ENCODE measurements around the gene ALG12.

ALG12 gene

DNA sequence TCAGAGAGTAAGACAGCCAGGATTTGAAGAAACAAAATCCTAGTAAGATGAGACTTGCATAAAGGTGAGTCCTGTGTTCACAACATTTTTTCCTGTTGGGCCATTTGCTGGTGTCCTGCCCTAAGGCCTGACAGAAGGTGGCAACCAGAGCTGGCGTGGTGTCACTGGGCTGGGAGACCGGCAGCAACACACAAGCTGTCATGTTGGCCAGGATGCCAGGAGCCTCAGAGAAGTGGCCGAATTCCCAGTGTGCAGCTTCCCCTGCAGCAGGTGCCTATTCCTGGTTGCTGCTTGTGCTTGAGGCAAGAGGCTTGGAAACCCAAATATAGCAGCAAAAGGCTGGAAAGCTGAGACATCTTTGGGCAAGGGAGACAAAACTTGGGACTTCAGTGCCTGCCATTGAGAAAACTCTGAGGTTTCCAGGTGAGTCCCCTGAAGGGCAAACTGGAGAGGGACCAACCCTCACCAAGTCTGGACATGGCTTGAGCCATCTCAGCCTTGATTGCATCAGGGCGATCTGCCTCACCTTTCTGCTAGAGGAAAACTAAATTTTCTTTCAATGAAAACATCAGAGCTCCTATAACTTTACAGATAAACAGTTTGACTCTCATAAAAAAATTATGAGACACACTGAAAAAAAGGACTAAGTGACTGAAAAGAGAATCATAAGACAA, 25.9 kb downstream of the ALG12 start:
- no peak for DNase-seq (ENCODE audit: low read depth in 4 of 4, low spot score in 1 of 4)

DNA sequence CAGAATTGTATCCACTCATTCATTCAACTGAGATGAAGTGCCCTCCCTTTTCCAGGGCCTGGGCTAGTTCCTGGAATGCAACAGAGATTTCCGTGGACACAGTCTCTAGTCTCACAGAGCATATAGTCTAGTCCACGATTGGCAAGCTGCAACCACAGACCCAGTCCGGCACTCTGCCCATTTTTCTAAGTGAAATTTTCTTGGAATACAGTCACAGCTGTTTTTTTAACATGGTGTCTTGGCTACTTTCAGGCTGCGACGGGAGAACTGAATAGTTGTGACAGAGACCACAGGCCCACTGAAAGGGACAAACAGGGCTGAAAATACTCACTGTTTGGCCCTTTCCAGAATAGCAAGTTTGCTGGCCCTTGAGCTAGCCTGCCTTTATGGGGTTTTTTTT, 29.2 kb downstream of the ALG12 start:
- DNase-seq (ENCODE audit: low read depth in 4 of 4, low spot score in 1 of 4): no peak

DNA sequence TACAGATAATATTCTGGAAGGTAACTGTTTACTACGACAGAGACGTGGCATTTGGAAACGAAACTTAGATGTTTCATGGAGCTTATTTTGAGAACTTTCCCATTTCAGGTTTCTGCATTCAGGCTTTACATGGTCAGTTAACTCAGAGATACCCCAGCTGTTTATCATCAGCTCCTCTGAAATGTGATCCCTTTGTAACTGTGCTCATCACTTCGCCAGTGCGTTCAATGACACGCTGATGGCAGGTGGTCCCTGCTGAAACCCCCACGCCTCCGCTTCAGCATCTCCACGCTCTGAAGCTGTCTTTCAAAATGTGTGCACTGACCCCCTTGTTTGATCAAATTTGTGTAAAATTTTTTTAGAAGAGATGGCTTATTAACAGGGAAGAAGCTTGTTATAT, 30.5 kb downstream of the ALG12 start:
- DNase-seq (ENCODE audit: low read depth in 4 of 4, low spot score in 1 of 4): no peak

DNA sequence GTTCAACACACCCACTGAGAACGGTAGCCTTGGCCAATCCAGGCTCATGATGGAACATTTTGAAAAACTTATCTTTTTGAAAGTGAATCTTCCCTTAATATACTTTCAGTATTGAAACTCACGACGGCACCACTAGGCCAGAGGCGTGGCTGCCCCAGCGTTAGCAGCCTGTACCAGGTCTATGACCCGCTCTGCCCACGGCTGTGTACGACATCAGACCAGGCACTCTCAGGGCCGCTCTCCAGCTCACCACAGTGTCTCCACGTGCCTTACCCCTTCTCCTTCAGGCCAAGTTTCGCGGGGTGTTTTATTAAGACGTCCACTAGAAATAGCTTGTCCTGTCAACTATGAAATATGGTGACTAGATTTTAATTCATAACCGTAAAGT, 31.2 kb downstream of the ALG12 start:
- no peak for DNase-seq (ENCODE audit: low read depth in 4 of 4, low spot score in 1 of 4)

DNA sequence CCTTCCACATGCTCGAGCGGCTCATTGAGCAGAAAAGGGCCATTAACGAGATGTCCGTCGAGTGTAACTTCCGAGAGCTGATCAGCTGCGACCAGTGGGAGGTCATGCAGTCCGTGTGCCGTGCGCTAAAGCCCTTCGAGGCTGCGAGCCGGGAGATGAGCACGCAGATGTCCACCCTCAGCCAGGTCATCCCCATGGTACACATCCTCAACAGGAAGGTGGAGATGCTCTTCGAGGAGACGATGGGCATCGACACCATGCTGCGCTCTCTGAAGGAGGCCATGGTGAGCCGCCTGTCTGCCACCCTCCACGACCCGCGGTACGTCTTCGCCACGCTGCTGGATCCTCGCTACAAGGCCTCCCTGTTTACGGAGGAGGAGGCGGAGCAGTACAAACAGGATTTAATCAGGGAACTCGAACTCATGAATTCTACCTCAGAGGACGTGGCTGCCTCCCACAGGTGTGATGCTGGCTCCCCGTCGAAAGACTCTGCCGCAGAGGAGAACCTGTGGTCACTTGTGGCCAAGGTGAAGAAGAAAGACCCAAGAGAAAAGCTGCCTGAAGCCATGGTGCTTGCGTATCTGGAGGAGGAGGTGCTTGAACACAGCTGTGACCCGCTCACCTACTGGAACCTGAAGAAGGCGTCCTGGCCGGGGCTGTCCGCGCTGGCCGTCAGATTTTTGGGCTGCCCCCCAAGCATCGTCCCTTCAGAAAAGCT, 31.7 kb downstream of the ALG12 start:
- no peak for DNase-seq (ENCODE audit: low read depth in 4 of 4, low spot score in 1 of 4)

DNA sequence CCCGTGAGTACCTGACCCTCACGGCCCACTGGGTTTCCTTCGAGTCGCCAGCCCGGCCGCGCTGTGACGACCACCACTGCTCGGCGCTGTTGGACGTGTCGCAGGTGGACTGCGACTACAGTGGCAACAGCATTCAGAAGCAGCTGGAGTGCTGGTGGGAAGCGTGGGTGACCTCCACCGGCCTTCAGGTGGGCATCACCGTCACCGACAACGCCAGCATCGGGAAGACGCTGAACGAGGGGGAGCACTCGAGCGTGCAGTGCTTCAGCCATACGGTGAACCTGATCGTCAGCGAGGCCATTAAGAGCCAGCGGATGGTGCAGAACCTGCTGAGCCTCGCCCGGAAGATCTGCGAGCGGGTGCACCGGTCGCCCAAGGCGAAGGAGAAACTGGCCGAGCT, 32.4 kb downstream of the ALG12 start:
- no peak for DNase-seq (ENCODE audit: low read depth in 4 of 4, low spot score in 1 of 4)

DNA sequence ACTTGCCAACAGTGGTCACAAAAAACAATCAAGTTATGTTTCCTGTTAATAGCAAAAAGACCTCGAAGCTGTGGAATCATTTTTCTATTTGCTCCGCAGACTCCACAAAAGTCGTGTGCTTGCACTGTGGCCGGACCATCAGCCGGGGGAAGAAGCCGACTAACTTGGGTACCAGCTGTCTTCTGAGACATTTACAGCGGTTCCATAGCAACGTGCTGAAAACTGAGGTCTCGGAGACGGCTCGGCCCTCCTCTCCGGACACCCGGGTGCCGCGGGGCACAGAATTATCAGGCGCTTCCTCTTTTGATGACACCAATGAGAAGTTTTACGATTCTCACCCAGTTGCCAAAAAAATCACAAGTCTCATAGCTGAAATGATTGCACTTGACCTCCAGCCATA, 33.0 kb downstream of the ALG12 start:
- no peak for DNase-seq (ENCODE audit: low read depth in 4 of 4, low spot score in 1 of 4)

DNA sequence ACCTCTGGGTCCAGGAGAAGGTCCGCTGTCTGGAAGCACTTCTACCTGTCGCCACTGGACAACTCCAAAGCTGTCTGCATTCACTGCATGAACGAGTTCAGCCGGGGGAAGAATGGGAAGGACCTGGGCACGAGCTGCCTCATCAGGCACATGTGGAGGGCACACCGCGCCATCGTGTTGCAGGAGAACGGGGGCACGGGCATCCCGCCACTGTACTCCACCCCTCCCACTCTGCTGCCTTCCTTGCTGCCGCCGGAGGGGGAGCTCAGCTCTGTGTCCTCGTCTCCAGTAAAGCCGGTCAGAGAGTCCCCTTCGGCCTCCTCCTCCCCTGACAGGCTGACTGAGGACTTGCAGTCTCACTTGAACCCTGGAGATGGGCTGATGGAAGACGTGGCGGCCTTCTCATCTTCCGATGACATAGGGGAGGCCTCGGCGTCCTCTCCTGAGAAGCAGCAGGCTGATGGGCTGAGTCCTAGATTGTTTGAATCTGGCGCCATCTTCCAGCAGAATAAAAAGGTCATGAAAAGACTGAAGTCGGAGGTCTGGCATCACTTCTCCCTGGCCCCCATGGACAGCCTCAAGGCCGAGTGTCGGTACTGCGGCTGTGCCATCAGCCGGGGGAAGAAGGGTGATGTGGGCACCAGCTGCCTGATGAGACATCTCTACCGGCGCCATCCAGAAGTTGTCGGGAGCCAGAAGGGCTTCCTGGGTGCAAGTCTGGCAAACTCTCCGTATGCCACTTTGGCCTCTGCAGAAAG, 33.6 kb downstream of the ALG12 start:
- DNase-seq (ENCODE audit: low read depth in 4 of 4, low spot score in 1 of 4): no peak

DNA sequence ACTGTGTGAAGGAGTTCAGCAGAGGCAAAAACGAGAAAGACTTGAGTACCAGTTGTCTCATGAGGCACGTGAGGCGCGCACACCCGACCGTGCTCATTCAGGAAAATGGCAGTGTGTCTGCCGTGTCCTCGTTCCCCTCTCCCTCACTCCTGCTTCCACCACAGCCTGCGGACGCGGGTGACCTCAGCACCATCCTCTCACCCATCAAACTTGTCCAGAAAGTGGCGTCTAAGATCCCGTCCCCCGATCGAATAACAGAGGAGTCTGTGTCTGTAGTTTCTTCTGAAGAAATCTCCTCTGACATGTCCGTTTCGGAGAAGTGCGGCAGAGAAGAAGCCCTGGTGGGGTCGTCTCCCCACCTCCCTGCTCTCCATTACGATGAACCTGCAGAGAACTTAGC, 34.2 kb downstream of the ALG12 start:
- DNase-seq (ENCODE audit: low read depth in 4 of 4, low spot score in 1 of 4): no peak

DNA sequence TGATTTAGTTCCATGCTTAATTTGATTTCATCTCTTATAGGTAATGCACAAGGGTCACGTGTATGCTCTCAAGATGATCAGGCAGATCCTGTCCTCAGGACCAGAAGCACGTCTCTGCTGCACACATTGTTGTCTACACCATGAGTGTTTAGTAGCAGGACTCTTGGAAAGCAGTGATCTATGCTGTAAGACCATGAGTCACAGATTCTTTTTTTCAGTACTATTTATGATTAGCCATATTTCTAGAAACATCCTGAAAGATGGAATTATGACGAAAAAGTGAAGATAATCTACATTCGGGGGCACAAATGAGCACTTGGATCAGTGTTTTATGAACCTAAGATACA, 35.0 kb downstream of the ALG12 start:
- no peak for DNase-seq (ENCODE audit: low read depth in 4 of 4, low spot score in 1 of 4)

DNA sequence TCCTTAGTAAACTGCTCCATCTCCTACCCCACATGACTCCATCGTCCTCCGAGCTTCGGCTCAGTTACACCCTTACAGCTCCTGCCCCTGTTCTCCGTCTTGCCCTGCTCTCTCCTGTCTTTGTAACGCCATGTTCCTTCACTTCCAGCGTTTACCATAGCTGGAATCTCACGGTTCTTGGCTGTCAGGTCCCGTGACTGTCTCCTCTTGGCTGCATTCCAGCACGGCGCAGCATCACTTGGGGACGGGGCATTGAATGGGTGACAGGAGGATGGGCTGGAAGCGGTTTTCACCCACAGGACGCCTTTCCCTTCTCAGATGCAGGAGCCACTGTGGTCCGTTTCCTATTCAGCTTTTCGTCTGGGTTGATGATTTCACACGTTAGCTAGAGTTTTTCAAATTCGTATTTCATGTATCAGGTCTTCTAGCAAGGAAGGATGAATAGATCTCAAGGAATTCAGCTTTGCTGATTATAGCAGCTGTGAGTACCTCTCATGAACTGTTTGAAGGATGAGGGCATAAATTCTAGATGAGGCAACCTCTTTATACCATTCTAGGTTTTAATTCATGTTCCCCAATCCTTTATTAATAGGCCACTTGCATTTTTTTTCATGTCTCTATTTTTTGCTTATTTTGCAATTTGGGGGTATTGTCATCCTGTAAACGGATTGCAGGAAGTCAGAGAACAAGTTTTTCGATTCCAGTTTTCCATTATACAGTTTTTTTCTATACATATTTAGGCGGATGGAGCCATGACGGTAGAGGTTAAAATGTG, 35.5 kb downstream of the ALG12 start:
- no peak for DNase-seq (ENCODE audit: low read depth in 4 of 4, low spot score in 1 of 4)

DNA sequence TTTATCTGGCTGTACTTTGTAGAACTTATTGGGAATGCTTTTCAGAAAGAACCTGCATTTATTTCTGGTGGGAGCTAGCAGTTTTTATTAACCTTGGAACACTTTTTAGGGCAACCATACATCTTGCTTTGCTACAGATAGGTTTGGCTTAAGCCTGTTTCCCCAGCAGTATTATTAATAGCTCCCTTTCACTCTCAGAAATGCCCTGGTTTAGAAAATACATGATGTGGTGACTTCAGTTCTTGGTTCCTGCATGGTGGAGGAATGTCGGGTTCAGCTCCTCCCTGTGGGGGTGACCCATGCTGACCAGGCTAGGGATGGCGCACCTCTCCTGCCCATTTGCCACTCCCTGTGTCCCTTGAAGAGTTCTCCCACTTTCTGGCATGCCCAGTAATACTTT, 36.4 kb downstream of the ALG12 start:
- no peak for DNase-seq (ENCODE audit: low read depth in 4 of 4, low spot score in 1 of 4)

DNA sequence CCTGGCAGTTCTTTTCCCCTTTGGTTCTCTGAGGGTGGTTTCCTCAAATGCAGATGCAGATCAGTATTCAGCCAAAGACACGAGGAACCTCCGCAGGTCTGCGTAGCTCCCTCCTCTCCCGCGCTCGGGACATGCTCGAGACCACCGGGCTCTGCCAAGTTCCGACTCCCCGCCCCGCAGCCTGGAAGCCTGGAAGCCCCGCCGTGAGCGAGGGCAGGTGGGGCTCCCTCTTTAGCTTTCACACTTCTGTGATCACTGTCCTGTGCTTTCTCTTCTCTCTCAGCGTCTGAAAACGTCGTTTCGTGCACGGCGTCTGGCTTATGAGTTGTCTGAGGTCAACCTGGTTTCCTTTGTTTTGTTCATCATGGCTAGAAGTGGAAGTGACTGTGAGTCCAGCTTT, 38.0 kb downstream of the ALG12 start:
- DNase-seq (ENCODE audit: low read depth in 4 of 4, low spot score in 1 of 4): no peak

DNA sequence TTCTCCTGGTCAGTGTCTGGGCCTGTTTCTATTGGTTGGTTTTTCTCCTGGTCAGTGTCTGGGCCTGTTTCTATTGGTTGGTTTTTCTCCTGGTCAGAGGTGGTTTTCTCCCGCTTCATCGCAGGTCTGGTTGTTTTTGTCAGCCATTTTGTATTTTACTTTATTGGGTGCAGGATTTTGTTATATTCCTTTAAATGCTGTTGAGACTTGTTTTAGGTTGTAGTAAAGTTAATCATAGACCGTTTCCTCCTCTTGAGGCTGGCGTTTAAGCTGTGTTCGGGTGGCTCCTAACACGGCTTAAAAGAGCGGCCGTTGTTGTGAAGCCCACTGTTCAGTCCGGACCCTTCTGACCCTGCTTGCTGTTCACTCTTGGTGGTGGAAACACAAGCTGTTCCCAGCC, 38.4 kb downstream of the ALG12 start:
- no peak for DNase-seq (ENCODE audit: low read depth in 4 of 4, low spot score in 1 of 4)

DNA sequence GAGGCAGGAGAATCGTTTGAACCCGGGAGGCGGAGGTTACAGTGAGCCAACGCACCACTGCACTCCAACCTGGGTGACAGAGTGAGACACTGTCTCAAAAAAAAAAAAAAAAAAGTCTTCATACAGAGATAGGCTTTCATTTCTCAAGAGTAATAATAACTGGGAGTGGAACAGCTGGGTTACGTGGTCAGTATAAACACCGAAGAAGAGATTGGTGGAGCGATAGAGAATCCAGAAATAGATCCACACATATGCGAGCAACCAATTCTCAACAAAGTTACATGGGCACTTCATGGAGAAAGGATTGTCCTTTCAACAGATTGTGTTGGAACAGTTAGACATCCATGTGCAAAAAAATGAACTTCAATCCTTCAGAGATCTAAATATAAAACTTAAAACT, 40.0 kb downstream of the ALG12 start:
- no peak for DNase-seq (ENCODE audit: low read depth in 4 of 4, low spot score in 1 of 4)

DNA sequence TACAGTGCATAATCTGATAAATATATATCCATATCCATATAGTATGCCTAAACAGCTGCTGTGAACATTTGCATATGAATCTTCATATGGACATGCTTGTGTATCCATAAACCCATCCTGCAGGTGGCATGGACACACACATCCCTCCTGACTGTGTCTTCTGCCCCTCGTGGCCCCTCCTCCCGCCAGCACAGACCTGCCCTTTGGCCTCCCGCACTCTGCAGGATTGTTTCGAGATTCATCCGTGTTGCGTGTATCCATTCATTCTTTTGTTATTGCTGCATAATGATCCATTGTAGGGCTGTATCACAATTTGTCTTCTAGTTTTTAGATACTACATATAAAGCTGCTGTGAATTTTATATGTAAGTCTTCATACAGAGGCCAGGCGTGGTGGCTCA, 40.6 kb downstream of the ALG12 start:
- no peak for DNase-seq (ENCODE audit: low read depth in 4 of 4, low spot score in 1 of 4)

DNA sequence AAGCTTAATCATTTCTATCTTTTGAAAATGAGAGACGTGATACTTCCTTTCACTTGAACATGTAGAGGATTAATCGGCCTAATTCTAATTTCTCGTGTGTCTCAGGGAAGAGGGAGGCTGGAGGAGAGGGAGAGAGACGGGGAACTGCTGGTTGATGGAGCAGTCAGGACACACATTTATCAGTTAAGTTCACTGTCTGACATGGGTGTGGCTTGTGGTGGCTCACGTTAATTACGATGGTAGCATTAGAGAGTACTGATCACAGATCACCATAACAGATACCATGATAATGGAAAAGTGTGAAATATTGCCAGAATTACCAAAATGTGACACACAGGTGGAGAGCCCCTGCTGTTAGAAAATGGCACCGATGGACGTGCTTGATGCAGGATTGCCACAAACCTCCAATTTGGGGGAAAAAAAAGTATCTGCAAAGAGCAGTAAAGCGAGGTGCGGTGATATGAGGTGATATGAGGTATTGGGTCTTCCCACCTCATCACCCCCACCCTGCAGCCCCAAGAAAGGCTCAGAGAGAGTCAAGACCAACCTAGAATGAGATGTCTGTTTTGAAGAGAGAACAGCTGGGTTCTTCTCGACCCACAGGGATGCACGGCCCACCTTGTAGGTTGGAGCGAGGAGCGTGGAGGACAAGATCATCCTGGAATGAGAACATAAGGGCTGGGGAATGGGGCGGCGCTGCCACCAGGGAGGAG, 44.9 kb downstream of the ALG12 start:
- no peak for DNase-seq (ENCODE audit: low read depth in 4 of 4, low spot score in 1 of 4)

DNA sequence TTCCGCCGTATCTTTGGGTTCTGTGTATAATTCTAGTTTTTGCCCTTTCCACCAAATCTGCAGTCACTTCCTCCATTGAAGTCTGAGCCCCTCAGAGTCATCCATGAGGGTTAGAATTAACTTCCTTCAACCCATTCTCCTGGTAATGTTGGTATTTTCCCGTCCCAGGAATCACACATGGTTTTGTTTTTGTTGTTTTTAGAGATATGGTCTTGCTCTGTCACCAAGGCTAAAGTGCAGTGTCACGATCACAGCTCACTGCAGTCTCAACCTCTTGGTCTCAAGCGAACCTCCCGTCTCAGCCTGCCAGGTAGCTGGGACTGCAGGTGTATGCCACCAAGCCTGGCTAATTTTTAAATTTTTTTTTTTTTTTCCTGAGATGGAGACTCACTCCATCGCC, 45.9 kb downstream of the ALG12 start:
- no peak for DNase-seq (ENCODE audit: low read depth in 4 of 4, low spot score in 1 of 4)

DNA sequence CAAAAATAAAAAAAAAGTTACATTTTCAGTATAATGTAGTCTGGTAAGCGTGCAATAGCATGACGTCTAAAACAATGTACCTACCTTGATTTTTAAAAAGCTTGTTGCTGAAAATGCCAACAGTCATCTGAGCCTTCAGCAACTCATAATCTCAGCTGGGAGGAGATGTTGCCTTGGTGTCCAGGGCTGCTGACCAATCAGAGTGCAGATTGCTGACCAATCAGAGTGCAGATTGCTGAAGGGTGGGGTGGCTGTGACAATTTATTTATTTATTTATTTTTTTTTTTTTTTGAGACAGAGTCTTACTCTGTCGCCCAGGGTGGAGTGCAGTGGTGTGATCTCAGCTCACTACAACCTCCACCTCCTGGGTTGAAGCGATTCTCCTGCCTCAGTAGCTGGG, 46.8 kb downstream of the ALG12 start:
- DNase-seq (ENCODE audit: low read depth in 4 of 4, low spot score in 1 of 4): no peak

DNA sequence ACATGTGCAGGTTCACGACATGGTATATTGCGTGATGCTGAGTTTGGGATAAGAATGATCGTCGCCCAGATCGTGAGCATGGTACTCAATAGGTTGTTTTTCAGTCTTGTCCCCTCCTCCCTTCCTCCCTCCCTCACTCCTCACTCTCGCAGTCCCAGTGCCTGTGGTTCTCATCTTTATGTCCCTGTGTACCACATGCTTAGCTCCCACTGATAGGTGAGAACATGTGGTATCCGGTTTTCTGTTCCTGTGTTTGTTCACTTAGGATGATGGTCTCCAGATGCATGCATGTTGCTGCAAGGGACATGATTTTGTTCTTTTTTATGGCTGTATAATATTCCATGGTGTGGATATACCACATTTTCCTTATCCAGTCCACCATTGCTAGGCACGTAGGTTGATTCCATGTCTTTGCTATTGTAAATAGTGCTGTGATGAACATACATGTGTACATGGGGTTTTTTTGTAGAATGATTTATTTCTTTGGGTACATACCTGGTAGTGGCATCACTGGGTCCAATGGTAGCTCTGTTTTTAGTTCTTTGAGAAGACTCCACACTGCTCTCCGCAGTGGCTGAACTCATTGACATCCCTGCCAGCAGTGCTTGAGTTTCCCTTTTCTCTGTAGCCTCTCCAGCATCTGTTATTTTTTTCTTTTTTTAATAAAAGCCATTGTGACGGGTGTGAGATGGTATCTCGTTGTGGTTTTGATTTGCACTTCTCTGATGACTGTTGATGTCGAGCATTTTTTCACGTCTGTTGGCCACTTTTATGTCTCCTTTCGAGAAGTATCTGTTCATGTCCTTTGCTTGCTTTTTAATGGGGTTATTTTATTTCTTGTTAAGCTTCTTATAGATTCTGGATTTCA, 48.2 kb downstream of the ALG12 start:
- DNase-seq (ENCODE audit: low read depth in 4 of 4, low spot score in 1 of 4): no peak

Data from stimulated activated CD4-positive, alpha-beta T cell treated with anti-CD3 and anti-CD28 coated beads, Interleukin-1b, Interleukin-23, amount 100 ng/mL, for 24 hours (primary cell).